ENCODE results near the gene MRPS9.

DNA sequence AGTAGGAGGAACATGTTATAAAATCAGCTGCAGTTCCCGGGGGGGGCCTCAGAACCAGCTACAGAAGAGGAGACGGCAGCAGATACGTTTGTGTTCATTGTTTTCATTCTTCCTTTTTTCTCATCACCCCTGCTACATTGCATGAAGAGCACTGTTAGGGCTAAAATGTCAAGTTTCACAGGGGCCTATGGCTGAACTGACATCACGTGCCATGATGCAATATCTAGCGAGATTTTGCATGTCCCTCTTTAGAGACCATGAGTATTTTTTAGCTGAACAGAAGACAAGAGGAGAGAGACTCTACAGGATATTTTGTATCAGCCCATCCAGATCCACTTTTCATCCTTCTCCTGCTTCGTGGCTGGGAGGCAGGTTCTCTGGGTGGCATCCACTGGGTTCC, 97.6 kb downstream of the MRPS9 start:
- TF ChIP-seq CTCF (IDR thresholded peaks at IDR 0.05) (no peak), POLR2A (IDR thresholded peaks at IDR 0.05) (no peak)

All from right lobe of liver (tissue), 4 donors.